Adrenal gland (tissue), 12 donors: ENCODE data around the gene M1AP. TPM values are rescaled to one million over a fixed set of nuclear protein-coding genes. Genes with fewer than 3 reads are reported as not detected.

Source experiments
- DNase-seq, 7 donors: peaks; one replicate each; pipeline ENCODE4 v3.0.0-alpha.2; 2019 to 2020
- H3K27ac ChIP-seq, 5 donors: fragments of 200-600 bp; sonication (generic) in 4 of 5; 1 replicate in 3 of 5; 2 replicates in 2 of 5; pipeline versions ENCODE4 v1.5.1 to v1.8.0; 2016 to 2020; ENCODE audit warnings: mild to moderate bottlenecking in 1 of 5
- H3K27me3 ChIP-seq: fragments of 200-600 bp; 2 replicates; pipeline ENCODE4 v1.8.0; 2021
- H3K36me3 ChIP-seq, 2 donors: fragments of 200-600 bp; replicated peaks in 1 of 2; 1 replicate in 1 of 2; 2 replicates in 1 of 2; pipeline versions ENCODE4 v1.5.1 to v1.8.0; 2018 to 2022
- H3K4me1 ChIP-seq, 2 donors: fragments of 200-600 bp; replicated peaks in 1 of 2; 1 replicate in 1 of 2; 2 replicates in 1 of 2; pipeline versions ENCODE4 v1.5.1 to v1.8.0; 2018 to 2021
- H3K4me3 ChIP-seq, 4 donors: fragments of 200-600 bp; sonication (generic) in 3 of 4; one replicate each; pipeline ENCODE4 v1.5.1; 2016 to 2018
- H3K9me3 ChIP-seq, 3 donors: fragments of 200-600 bp; sonication (generic) in 1 of 3; replicated peaks in 1 of 3; 1 replicate in 2 of 3; 2 replicates in 1 of 3; pipeline versions ENCODE4 v1.5.1 to v1.8.0; 2016 to 2021
- POLR2A ChIP-seq, 2 donors: fragments of 450-650 bp; IDR thresholded peaks; one replicate each; pipeline ENCODE4 v1.6.1; 2017; ENCODE audit warnings: antibody characterized with exemption in 2 of 2, mild to moderate bottlenecking in 2 of 2, moderate library complexity in 1 of 2
- WGBS, 4 donors: extraction: QIAGEN DNeasy Blood & Tissue Kit in 2 of 4; methylation state at CpG; one replicate each; pipeline versions ENCODE4 v1.1.5 to v1.1.7; 2013 to 2017; 5-methylcytosine and 5-hydroxymethylcytosine counted together
- intact Hi-C, 2 donors: fragments of 100-400 bp; cut with DNase I; formaldehyde crosslinking; loops; one replicate each; pipeline versions ENCODE4 v1.14.1 to v1.15.0; 2022 to 2023
- polyA plus RNA-seq, 3 donors: library from polyadenylated mRNA; stranded (reverse); fragments of 200-250 nt in 2 of 3; fragments of 350-450 nt in 1 of 3; fragmentation: Illumina TruSeq in 1 of 3; extraction: RNeasy Lipid Tissue Mini Kit (QIAGEN cat#74804) in 1 of 3; gene quantifications; one replicate each; pipeline ENCODE4 v1.2.3, GENCODE V29; 2013 to 2014
- total RNA-seq, 9 donors: library from RNA; depleted of rRNA in 4 of 9; stranded (reverse); fragments of >200 nt in 4 of 9; fragments of 120-200 nt in 1 of 9; fragmentation: NEBNext Ultra II Directional in 1 of 9; extraction: Animal tissue kit (Norgen Biotek cat#: 25700) in 1 of 9; gene quantifications; one replicate each; pipeline versions ENCODE4 v1.1.0 to v1.2.4, GENCODE V29; 2013 to 2023
- TF ChIP-seq, protein P1 (sequence below), 6 experiments: fragments of 450-650 bp in 4 of 6; fragments of 200-600 bp in 2 of 6; sonication (generic) in 1 of 6; IDR thresholded peaks; 1 replicate in 5 of 6; 2 replicates in 1 of 6; pipeline versions ENCODE4 v1.5.1 to v1.8.0; 2016 to 2021; ENCODE audit warnings: antibody characterized with exemption in 6 of 6, mild to moderate bottlenecking in 2 of 6, moderate library complexity in 1 of 6
- donor health status: healthy with polysubstance abuse.
- donor health status: Bipolar disorder and iron deficiency.
- donor health status: DM: yes; HTN: yes; CAD: no.
- donor health status: DM: no; HTN: no; CAD: no.
- donor health status: DM: no; HTN: no; CAD: no.
- donor health status: DM: yes; HTN: yes; CAD: no.

Gene M1AP
- total and polyA plus RNA-seq, 12 donors = 0.47 to 2.2 (median 0.84) TPM; not detected in 1

DNA sequence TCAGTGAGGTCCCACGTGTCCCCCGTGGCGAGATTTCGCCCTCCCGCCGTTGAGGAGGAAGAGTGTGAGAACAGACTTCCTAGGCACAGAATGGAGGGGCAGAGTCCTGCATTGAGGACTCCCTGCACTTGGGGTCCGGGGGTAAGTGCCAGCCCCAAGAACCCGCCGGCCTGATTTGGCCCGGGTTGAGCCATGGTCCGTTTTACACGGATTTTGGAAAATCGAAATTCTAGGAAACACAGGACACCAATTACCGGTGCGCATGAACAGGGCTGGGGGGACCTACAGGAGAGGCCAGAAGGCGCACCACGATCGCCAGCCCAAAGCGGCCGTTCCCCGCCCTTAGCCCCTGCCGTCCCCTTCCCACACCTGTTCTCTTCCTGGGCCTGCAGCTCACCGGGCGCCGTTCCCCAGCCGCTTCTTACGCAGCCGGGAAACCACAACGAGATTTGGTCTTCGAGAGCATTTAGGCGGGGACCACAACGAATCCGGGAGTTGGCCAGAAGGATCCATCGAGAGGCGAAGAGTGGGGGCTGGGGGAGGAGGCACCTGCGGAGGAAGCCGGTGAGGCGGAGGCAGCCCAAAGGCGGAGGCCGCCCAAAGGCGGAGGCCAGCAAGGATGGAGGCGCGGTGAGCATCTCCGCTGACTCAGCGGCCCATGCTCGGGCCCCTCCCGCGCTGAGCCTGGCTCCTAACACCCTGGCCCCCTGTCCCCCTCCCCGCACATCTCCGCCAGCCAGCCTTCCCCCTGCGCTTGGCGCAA is 134.3 kb downstream of the M1AP start:
- Histone ChIP-seq H3K27ac (peak overlapping the region in 1 of 5 donors; percentile 52), H3K4me1 (peaks cover 0 to 18% of the 10 kb centered on the region in 2 donors), H3K4me3 (no peak overlapping the region), H3K36me3 (no peaks in the 10 kb centered on the region), H3K27me3 (peaks cover 80% of the 10 kb centered on the region), H3K9me3 (no peaks in the 10 kb centered on the region)
- DNase-seq = no peak
- 4 to 8% (median 5%) methylated on average over 35 to 52 of the region's 52 CpGs for whole genome bisulfite sequencing, 4 donors
- intact Hi-C loops = no loop called here
- no peak for TF ChIP-seq POLR2A (IDR thresholded peaks at IDR 0.05)
- TF ChIP-seq, protein P1, sequence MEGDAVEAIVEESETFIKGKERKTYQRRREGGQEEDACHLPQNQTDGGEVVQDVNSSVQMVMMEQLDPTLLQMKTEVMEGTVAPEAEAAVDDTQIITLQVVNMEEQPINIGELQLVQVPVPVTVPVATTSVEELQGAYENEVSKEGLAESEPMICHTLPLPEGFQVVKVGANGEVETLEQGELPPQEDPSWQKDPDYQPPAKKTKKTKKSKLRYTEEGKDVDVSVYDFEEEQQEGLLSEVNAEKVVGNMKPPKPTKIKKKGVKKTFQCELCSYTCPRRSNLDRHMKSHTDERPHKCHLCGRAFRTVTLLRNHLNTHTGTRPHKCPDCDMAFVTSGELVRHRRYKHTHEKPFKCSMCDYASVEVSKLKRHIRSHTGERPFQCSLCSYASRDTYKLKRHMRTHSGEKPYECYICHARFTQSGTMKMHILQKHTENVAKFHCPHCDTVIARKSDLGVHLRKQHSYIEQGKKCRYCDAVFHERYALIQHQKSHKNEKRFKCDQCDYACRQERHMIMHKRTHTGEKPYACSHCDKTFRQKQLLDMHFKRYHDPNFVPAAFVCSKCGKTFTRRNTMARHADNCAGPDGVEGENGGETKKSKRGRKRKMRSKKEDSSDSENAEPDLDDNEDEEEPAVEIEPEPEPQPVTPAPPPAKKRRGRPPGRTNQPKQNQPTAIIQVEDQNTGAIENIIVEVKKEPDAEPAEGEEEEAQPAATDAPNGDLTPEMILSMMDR (IDR thresholded peaks at IDR 0.05) = no peak

DNA sequence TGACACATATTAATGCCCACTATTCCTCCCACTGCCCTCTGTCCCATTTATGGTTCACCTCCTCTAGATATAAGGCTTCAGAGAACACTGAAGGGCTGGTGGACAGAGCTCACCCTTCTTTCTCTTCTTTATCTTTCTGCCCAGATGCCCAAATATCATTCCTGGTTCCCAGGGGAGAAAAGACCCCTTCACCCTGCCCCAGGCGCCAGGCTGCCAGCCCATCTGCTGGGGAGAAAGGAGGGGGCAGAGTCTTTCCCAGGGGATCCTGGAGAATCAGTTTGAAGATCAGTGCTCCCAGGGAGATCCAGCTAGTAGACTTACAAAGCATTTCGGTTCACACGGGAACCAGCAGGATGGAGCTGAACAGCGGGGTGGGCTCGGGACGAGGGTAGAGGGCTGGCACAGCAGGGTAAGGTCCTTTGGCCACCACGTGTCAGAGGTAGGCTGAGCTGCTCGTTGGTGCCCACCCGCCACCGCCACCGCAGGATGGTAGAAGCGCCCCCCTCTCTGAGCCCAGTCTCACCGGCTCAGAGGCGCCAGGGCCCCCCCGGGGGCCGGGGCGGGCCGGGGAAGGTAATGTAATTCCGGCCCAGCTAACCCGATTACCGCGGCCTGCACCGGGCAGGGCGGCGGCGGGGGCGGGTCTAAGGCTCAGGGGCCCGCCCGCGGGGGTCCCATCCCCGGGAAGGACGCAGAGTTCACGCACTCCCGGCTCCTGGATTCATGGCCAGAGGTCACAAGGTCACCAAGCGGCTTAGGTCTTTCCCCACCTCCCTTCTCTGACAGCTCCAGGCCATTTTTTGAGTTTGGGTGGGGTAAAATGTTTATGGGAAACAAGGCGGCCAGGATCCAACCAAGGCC is 135.2 kb downstream of the M1AP start:
- Histone ChIP-seq H3K9me3 (no peaks in the 10 kb centered on the region), H3K36me3 (no peaks in the 10 kb centered on the region), H3K27me3 (peaks cover 74% of the 10 kb centered on the region), H3K4me1 (peaks cover 5 to 24% of the 10 kb centered on the region in 2 donors), H3K4me3 (no peak overlapping the region), H3K27ac (peak overlapping the region in 1 of 5 donors; percentile 52)
- DNase-seq = peak in 1 of 7 donors; percentile 71
- TF ChIP-seq, protein P1 (IDR thresholded peaks at IDR 0.05) = no peak
- no peak for TF ChIP-seq POLR2A (IDR thresholded peaks at IDR 0.05)
- 5 to 9% (median 7%) methylated on average over 7 to 36 of the region's 36 CpGs for WGBS, 4 donors
- intact Hi-C loops = no loop called here

GRCh38 chr2:74511104-74511989 is 136.8 kb downstream of the M1AP start:
- Histone ChIP-seq H3K9me3 (no peaks in the 10 kb centered on the region), H3K4me1 (peaks cover 12 to 34% of the 10 kb centered on the region in 2 donors), H3K27me3 (peaks cover 58% of the 10 kb centered on the region), H3K36me3 (no peaks in the 10 kb centered on the region), H3K27ac (no peak overlapping the region), H3K4me3 (no peak overlapping the region)
- no peak for TF ChIP-seq POLR2A (IDR thresholded peaks at IDR 0.05)
- TF ChIP-seq, protein P1 (IDR thresholded peaks at IDR 0.05) = no peak
- intact Hi-C loops = no loop called here
- DNase-seq = no peak
- WGBS, 4 donors = 26 to 37% (median 30%) methylated on average over 11 of the region's 11 CpGs
